NCI-H2196 (cell line): ENCODE measurements around the gene HOOK1.
A peak's percentile ranks its signal among the peaks of the same experiment; 100 is the strongest.
"Not testable (repeated sequence)": the region's sequence is repeated elsewhere in the genome, so short reads cannot be mapped to it uniquely, and the experiment has no call there.

ENCODE experiments used
- DNase-seq: peaks from one replicate; lab custom pipeline; 2025; ENCODE audit not compliant: unreplicated experiment; lab: John Stamatoyannopoulos, UW

Gene HOOK1

GRCh38 chr1:59880735-59881134 is 66.0 kb downstream of the HOOK1 start:
- no peak for DNase-seq

GRCh38 chr1:59885160-59885832 is 70.5 kb downstream of the HOOK1 start:
- DNase-seq = no peak

GRCh38 chr1:59892841-59893811 is 78.4 kb downstream of the HOOK1 start:
- peak; percentile 30 for DNase-seq

GRCh38 chr1:59897165-59897564 is 82.4 kb downstream of the HOOK1 start:
- no peak for DNase-seq

GRCh38 chr1:59898927-59899326 is 84.2 kb downstream of the HOOK1 start:
- no peak for DNase-seq

- no peak for DNase-seq
These were observed 85.9 kb downstream of the HOOK1 start for GRCh38 chr1:59900640-59901039.

- no peak for DNase-seq
These were observed 87.1 kb downstream of the HOOK1 start for GRCh38 chr1:59901770-59902388.

GRCh38 chr1:59903141-59903754 is 88.5 kb downstream of the HOOK1 start:
- DNase-seq = no peak

- DNase-seq = no peak
These were observed 92.2 kb downstream of the HOOK1 start for GRCh38 chr1:59906931-59907330.

- DNase-seq = no peak
These were observed 93.3 kb downstream of the HOOK1 start for GRCh38 chr1:59908084-59908483.

- no peak for DNase-seq
These were observed 93.9 kb downstream of the HOOK1 start for GRCh38 chr1:59908682-59909081.

- DNase-seq = not testable (repeated sequence)
These were observed 100.1 kb downstream of the HOOK1 start for GRCh38 chr1:59914791-59915286.

GRCh38 chr1:59915516-59915915 is 100.8 kb downstream of the HOOK1 start:
- no peak for DNase-seq

- no peak for DNase-seq
These were observed 102.5 kb downstream of the HOOK1 start for GRCh38 chr1:59917026-59917784.

GRCh38 chr1:59917785-59918180 is 103.0 kb downstream of the HOOK1 start:
- no peak for DNase-seq

GRCh38 chr1:59919746-59920145 is 105.0 kb downstream of the HOOK1 start:
- DNase-seq = no peak

- not testable (repeated sequence) for DNase-seq
These were observed 106.6 kb downstream of the HOOK1 start for GRCh38 chr1:59921258-59921899.

GRCh38 chr1:59924653-59925052 is 109.9 kb downstream of the HOOK1 start:
- DNase-seq = no peak
